GM21381 (cell line): ENCODE results near the gene SLC44A1.

Experiments used
- ATAC-seq: cut with Tn5 transposase; IDR thresholded peaks from one replicate; pipeline ENCODE4 v1.9.1; 2021; ENCODE audit warnings: mild to moderate bottlenecking, moderate library complexity; ENCODE audit not compliant: unreplicated experiment

Gene SLC44A1

DNA sequence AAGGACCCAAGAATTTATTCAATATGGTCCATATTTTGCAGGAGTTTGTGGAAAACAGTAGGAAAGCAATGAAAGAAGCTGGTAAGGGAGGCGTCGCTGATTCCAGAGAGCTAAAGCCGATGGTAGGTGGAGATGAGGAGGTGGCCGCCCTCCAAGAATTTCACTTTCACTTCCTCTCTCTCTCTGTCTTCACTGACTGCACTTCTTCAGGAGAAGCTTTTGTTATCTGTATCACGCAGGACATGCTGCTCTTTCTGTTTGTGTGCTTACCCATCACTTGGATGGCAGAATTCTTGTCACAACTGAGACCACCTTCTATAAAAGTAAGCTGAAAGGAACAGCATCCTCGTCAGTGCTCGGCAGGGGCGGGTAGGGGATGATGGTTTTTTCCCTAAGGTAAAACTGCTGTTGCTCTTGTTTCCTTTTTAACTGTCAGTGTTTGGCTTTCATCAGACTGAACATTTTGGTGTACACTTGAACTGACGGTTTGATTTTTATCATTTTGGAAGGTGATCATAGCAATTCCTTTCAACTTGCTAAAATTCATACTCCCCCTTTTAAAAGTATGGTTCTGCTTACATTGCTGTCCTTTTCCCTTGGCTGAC lies 141.0 kb downstream of the SLC44A1 start:
- ATAC-seq: peak; percentile 98

DNA sequence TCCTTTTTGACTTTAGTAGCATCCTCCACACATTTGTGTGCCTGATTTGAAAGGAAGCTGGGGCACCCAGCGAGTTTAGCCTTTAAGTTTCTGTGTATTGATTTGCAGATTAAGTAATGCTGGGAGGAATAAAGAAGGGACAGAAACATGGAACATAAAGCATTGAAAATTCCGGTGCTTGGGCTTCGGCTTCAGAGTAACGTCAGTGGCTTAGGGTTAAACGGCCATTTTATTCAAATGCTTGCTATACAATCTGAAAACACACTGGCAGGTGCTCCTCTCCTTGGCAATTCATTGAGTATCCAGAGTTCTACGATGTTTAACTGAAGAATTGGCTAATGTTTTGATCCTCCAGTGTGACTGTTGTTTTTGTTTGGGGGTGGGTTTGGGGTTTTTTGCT lies 145.3 kb downstream of the SLC44A1 start:
- ATAC-seq: no peak

DNA sequence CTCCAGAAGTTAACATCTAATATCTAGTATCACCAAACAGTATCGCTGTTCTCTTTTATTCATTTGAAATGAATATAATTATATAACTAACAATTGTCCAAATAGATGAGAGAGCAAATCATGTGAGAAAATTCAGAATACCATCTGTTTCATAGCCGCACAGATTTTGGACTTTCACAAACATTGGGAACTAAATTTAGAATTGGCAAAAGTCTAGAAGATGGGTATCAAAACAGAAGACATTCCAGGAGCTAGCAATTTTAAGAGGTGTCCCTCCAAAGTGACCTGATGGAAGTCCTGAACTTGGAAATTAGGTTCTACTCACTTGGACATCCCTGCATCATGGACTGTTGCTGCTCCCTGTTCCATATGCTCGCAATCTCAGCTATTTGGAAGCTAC lies 146.4 kb downstream of the SLC44A1 start:
- no peak for ATAC-seq

DNA sequence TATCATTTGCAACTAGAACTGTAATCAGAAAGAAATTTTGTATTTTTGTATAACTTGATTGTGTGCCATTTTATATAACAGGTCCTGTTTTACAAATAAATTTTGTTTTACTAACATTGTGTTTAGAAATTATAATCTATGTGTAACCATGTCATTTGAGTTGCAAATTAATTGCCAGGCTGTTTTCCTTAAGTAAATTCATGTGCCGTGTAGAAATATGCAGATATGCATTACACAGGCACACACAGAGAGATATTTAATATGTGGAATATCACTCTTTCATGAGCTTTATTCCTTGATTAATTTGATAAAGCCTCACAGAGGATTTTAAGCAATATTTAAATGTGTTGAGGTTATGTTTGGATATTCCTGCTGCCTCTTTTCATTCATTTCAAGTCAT lies 146.8 kb downstream of the SLC44A1 start:
- no peak for ATAC-seq

DNA sequence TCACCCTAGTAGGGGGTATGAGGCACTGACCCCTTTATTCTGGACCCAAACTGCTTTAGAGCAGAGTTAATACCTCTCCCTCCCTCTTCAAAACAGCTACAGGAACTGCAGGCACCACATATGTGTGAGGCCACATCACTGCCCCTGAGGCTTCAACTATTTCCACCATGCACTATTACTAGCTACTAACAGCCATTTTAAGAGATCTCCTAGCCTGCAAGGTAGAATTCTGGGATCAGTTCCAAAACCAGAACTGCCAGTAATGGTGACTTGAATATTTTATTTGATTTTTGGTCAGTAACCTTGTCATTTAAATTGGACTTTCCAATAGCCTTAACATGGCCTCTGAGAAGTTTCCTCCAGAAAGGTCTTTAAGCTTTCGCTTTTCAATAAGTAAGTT lies 148.1 kb downstream of the SLC44A1 start:
- ATAC-seq: no peak

DNA sequence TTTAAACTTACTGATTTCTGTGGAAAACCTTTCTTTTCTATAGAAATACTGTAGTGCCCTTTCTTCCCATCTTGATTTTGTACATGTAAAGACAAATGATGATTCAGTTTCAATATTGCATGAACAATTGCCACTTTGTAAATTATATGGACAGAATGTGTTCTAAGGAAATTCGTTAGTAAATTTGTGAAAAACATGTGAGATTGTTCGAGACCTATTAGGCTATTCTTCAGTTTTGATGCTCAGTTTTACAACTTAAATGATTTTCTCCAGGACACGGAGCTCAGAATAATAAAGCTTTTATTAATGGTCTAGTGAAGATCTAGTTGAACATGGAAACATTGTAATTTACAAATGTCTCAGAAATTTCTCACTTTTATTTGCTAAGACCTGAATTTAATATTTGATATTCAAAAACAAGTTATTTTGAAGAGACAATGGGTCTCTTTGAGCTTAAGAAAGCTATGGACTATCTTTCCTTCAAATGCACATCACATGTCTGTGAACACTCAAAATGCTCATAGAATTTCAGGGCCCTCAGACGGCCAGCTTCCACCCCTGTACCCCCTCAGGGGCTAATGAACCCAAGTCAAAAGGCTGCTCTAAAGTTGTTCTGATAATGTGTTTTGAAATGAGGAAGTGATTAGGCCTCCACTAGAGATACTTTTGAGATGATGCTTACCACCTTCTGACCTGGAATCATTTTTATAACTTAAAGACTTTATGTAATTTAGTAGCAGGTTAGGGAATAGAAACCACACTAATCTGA lies 149.3 kb downstream of the SLC44A1 start:
- no peak for ATAC-seq

DNA sequence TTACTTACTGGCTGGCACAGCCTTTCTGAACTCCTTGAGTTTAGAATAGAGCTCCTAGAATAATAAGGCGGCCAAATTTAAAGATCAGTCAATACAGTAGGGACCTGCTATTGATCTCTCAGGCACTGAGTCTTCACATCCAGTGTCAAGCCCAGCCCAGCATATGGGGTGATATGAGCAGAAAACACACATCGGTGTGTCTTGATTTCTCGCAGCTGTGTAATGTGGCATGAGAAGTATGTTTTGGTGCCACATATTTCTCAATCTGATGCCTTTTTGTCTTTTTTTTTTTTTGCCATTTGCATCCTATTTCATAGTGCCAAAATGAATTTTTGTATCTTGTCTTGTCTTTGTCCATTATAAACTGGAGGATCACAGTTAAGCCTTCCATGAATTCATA lies 152.0 kb downstream of the SLC44A1 start:
- no peak for ATAC-seq

DNA sequence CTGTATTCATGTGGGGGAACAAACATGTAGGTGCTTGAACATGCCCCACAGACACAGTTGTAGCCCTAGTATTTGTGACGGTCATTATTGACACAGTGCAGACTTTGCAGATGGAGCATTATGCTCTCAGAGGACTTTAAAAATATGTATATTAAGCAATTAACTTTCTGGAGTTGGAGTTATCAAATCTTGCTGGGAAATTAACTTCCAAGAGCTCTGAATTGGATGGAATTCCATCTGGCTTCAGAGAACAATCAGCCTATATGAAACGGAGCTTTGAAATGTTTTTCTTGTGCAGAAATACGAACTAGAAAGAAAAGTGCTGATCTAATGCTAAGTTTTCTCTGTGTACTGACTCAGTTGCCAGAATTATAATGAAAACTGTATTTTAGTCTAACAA lies 152.4 kb downstream of the SLC44A1 start:
- ATAC-seq: no peak

DNA sequence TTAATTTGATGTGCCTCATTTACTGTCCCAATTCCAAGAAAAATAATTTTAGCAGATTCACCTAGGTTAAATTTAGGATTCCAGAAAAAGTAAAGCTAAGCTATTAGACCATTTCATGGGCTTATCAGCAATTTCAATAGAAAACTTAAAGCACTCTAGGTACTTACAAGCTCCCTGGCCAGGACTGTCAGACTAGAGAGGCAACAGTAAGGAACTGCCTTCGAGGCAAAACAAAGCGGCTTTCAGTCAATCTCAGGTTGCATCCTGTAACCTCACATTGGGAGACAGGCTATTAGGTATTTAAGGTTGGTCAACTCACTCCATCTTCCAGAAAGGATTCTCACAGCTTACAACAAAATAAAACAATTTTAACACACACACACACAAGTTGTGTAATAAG lies 154.7 kb downstream of the SLC44A1 start:
- no peak for ATAC-seq

DNA sequence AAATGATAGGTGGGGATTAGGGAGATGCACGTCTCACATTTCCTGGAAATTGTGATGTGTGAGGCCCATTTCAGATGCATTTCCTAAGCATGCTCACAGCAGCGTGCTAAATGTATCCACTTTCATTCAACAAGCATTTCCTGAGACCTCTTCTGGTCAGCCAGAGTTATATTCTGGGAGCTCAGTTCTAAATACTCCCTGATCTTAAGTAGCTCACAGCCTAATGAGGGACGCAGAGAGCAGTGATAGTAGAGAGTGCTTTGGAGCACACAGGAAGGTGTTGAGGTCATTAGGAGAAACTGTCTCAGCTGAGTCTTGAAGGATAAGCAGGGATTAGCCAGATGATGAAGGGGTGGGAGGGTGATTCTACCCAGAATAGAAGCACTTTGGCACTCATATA lies 157.2 kb downstream of the SLC44A1 start:
- no peak for ATAC-seq

DNA sequence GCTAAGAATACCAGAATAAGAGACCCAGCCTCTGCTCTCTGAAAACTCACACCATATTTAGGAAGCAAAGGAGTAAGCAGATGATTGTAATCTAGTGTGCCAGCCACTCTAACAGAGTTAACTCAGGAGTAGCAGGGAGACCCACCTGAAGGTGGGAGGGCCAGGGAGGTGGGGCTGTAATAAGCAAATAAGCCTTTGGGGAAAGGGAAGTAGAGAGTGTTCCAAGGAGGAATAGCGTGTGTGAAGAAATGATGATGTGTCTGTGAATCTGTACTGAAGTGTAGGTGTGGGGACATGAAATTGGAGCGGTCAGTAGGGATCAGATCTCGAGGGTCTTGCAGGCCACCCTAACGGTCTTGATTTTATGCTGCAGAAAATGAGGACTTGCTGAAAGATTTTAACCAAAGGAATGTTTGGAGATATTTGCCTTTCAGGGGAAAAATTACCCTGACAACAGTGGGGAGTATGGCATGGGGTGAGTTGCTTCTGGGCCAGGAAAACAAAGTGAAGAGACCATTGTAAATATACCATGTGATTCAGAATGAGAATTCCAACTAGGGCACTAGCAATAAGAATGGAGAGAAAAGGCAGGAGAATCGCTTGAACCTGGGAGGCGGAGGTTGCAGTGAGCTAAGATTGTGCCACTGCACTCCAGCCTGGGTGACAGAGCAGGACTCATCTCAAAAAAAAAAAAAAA lies 159.2 kb downstream of the SLC44A1 start:
- ATAC-seq: no peak

DNA sequence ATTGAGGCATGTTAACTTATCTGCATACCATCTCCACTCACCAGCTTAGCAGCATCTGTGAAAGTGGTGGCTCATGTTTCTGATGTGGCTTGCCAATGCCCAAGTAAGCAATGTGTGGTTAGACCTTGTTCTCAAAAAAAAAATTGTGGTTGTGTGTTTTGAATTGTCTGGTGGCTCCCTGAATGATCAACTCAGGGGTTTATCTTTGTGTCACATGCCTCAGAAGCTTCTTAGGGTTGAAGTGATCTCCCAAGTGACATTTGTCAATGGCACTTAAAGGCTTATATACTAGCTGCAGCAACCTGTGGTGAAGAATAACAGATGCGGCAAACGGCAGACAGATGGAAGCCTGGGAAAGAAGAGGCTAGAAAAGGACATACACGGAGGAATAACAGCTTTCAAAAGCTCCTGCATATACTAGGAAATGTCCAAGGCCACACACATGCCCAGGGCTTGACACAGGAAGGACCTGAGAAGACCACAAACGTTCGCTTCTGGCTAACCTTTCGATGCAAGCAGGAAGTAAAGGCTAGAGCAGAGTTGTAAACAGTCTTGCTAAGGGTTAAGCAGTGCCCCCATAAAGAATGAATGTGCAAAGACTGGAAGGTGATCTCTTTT lies 161.2 kb downstream of the SLC44A1 start:
- peak; percentile 95 for ATAC-seq

DNA sequence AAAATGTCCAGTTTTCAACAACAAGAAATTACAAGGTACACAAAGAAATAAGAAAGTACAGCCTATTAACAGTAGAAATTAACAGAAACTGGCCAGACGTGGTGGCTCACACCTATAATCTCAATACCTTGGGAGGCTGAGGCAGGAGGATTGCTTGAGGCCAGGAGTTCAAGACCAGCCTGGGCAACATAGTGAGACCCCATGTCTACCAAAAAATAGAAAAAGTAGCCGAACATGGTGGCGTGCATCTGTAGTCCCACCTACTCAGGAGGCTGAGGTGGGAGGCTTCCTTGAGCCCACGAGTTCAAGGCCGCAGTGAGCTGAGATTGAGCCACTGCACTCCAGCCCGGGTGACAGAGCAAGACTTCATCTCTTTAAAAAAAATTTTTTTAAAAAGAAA lies 161.9 kb downstream of the SLC44A1 start:
- ATAC-seq: no peak

DNA sequence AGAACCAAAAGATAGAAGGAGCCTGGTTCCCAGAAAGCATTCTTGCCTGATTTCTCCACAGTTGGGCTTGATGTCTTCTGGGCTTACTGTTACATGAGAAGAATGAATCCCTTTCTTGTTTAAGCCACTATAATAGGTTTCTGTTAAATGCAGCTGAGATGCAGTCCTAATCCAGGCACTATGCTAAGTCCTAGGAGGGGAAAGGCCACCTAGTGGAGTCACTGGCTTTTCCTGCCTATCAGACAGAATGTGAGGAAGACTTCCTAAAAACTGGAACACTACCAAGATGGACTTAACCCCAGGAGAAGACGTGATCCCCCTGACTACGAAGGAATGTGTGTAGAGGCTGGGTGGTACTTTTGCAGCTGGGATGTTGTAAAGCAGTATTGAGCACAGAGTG lies 169.1 kb downstream of the SLC44A1 start:
- ATAC-seq: no peak

DNA sequence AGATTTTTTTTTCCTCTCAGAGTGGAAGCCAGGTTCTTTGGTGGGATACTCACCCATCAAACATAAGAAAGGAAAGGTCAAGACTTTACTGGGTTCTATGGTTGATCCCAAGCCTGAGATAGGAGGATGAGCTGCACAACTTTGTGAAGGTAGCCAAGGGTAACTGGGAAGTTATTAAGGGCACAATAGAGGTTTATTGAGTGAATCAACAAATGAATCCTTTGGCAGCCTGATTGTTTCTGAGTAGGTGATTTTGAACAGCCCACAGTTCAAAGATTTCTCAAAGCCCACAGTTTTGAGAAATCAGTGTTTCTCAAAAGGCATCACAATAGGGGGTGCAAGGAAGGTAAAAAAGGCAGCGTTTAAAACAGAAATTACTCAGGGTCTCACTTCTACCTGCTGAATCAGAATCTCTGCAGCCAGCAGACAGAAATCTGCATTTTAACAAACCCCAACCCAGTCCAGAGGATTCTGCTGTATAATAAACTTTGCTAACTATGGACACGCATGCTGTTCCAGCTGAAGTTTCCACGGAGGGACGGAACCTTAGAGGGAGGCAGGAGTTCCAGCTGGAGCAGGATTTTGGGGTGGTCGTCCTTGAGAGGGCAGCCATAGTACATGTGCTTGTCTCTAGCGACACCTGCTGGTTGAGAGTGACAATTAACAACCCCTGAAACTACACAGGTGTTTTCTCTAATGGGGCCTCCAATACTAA lies 170.7 kb downstream of the SLC44A1 start:
- ATAC-seq: peak; percentile 66

DNA sequence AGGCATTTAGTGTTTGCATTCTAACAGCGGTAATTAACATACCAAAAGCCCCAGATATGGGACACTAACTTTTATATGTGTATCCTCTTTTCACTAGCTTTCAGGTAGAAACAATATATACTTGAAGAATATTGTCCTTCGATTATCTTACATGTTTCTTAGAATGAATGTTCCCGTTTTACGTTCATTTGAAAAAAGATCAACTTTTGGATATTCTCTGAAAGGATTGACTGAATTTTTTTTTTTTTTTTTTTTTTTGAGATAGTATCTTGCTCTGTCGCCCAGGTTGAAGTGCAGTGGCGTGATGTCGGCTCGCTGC lies 171.2 kb downstream of the SLC44A1 start:
- no peak for ATAC-seq

DNA sequence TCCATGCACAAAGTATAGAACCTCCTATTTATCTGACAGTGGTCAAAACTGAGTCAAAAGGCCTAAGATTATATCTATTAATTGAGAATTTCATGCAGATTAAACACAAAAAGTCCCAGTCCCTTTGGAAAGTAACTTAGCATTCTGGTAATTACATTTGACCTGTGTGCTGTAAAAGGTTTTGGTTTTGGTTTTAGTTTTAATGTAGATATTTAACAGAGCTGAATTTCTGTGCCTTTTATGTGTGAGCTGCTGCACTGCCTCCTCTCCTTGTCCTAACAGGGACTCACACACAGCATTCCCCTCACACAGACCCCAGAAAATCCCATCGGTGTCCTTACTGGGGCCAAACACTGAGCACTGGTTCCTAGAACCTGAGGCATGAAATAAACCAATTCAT lies 172.4 kb downstream of the SLC44A1 start:
- peak; percentile 75 for ATAC-seq

DNA sequence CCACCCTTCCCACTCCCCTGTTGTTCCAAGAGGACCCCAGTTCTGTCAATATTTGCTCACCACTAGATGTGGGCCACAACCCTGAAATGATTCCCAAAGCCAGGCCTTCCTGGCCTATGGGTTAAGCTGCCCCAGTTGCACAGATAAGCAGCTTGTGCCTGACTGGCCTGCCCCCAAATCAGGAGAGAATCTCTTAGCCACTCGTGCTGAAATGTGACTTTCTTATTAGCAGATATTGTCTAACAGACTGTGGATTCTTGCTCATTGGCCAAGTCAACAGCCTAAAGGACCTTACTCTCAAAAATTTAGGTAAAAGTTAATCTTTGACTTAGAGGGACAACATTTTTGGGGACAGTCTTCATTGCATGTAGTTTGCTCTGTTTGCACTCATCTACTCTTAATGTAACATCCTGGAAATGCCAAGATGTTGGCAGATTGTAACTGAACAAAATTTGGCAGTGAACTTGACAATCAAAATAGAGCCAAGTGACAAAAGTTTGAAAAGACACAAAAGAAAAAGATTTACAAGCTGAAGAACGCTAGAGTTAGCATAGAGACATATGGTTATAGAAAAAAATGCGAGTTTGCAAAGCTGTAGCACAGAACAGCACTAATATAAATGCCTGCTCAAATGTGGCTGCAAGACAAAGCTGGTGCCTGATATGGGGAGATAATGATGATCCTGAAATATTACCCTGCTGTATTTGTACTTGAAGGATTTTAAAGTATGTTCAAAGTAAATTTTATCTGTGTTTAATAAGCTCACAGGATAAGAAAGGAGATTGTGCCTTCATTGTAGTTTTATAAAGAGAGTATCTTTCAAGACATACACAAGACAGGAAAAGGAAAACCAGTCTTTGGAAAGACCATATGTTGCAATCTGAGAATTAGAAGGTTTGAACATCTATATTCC lies 174.4 kb downstream of the SLC44A1 start:
- no peak for ATAC-seq

DNA sequence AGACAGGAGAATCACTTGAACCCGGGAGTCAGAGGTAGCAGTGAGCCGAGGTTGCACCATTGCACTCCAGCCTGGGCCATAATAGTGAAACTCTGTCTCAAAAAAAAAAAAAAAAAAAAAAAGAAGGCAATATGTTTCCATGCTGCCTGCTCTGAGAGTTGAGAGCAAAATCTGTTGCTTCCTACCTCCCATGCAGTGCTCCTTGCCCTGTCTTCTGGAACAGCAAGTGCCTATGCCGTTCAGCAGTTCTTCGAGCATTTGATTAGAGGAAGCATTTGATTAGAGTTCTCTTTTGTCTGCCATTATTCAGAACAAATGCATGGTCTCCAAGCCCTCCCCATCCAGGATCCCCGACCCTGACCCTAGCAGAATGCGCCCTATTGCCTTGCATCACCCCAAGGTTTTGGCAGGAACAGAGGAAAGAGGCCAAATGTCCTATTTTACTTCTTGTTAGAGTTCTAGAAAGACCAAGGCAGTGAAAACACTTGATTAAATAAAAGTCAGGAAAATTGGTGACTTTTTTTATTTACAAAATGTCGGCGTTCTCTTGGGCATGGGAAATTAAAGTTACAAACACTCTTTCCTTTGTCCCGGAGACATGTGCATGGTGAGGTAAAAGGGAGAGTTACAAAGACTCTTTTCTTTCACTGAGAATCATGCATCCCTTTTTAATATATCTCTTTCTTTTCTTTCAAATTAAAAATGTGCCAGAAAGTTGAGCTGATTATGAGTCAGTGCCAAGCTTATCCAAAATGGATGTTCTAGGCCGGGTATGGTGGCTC lies 175.6 kb downstream of the SLC44A1 start:
- no peak for ATAC-seq
